Astrocyte (in vitro differentiated cells and primary cell): ENCODE measurements around the gene SCN2B.

Experiments used
- EZH2 ChIP-seq: IDR thresholded peaks from 2 replicates; pipeline ENCODE4 v1.6.1; 2012; ENCODE audit warnings: mild to moderate bottlenecking, low read length, inconsistent platforms; ENCODE audit not compliant: insufficient read depth
- TF ChIP-seq, protein P1 (sequence below): IDR thresholded peaks from 2 replicates; pipeline ENCODE4 v1.5.1; 2011; ENCODE audit warnings: low read depth, mild to moderate bottlenecking, inconsistent platforms, low read length, moderate library complexity; ENCODE audit not compliant: insufficient read depth

DNA sequence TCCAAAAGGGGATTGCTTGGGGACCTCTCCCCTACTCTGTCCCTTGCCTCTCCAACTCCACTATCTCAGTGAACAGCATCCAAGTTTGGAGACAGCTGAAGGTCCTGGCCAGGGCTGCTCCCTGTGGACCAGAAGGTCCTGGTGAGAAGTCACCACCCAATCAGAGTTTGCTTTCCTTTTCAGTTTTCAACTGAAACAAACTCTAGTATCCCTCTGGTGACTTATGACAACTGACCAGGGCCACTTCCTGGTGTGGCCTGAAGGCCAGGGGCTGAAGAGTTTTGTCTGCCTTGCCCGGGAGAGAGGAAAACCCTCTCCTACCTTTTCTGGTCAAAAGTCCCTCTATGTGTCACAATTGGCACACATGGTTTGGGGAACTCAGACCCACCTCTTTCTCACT is 43.3 kb upstream of the SCN2B start:
- TF ChIP-seq, protein P1, sequence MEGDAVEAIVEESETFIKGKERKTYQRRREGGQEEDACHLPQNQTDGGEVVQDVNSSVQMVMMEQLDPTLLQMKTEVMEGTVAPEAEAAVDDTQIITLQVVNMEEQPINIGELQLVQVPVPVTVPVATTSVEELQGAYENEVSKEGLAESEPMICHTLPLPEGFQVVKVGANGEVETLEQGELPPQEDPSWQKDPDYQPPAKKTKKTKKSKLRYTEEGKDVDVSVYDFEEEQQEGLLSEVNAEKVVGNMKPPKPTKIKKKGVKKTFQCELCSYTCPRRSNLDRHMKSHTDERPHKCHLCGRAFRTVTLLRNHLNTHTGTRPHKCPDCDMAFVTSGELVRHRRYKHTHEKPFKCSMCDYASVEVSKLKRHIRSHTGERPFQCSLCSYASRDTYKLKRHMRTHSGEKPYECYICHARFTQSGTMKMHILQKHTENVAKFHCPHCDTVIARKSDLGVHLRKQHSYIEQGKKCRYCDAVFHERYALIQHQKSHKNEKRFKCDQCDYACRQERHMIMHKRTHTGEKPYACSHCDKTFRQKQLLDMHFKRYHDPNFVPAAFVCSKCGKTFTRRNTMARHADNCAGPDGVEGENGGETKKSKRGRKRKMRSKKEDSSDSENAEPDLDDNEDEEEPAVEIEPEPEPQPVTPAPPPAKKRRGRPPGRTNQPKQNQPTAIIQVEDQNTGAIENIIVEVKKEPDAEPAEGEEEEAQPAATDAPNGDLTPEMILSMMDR = no peak
- no peak for TF ChIP-seq EZH2
